ENCODE results near the gene PAM.

DNA sequence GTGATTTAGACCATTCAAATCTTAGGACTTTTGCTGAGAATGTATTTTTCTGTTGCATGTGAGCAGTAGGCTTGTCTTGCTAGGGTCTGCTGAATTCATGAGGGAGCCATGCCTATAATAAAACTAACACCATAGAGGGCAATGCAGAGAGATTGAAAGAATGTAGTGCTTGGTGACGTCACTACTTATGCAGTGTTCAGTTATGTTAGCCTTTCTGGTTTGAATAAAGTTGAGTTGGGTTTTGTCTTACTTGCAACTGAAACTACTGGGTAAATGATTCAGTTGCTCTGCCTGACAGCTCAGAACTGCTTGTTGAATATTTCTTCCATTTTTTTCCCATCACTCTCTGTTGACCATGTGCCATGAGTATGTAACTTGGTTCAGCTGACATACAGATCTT, 114.1 kb downstream of the PAM start:
- TF ChIP-seq, protein P1, sequence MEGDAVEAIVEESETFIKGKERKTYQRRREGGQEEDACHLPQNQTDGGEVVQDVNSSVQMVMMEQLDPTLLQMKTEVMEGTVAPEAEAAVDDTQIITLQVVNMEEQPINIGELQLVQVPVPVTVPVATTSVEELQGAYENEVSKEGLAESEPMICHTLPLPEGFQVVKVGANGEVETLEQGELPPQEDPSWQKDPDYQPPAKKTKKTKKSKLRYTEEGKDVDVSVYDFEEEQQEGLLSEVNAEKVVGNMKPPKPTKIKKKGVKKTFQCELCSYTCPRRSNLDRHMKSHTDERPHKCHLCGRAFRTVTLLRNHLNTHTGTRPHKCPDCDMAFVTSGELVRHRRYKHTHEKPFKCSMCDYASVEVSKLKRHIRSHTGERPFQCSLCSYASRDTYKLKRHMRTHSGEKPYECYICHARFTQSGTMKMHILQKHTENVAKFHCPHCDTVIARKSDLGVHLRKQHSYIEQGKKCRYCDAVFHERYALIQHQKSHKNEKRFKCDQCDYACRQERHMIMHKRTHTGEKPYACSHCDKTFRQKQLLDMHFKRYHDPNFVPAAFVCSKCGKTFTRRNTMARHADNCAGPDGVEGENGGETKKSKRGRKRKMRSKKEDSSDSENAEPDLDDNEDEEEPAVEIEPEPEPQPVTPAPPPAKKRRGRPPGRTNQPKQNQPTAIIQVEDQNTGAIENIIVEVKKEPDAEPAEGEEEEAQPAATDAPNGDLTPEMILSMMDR (IDR thresholded peaks at IDR 0.05), result no peak
- no peak for TF ChIP-seq POLR2AphosphoS5 (IDR thresholded peaks at IDR 0.05)

All from breast epithelium (tissue), 3 donors.